GM18873 (cell line): ENCODE results near the gene AGT.
"Not testable (repeated sequence)": the region's sequence is repeated elsewhere in the genome, so short reads cannot be mapped to it uniquely, and the experiment has no call there.

Experiments
- ATAC-seq: cut with Tn5 transposase; IDR thresholded peaks from one replicate; pipeline ENCODE4 v1.9.1; 2021; ENCODE audit warnings: mild to moderate bottlenecking, moderate library complexity, moderate number of reproducible peaks; ENCODE audit not compliant: unreplicated experiment, low FRiP score

Gene AGT

DNA sequence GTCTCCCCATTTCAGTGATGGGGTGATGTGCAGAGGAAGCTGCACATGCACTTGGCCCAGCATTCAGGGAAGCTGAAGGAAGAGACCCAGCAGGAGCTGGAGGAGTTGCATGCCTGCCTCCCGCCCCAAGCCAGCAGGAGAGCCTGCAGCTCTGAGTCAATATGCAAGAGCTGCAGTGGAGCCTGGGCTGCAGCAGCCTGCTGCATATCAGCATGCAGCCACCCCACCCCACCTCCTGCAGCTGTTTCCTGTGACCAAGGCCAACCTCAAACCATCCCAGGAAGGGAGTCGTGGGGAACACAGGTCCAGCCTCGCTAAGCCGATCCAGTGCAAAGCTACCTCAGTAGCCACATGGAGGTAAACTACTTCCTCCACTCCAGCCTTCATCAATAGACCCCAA, 18.9 kb downstream of the AGT start:
- ATAC-seq: no peak

DNA sequence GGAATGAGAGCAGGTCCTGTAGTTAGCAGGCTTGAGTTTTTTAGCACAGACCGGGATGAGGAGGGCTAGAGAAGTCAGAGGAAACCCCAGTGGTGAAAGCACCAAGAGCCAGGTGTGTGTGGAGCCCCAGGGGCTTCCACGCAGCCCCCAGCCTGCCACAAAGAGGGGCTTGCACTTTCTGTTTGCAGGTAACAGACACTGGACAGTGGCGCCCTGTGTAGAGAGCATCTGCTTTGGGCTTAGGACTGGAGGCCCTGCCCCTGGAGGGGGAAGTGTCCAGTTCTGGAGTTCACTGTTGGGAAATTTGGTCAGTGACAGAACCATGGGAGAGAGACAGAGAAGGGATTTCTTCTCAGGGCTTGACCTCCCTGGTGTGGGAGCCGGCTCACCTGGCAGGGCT, 19.5 kb downstream of the AGT start:
- ATAC-seq: no peak

GRCh38 chr1:230693777-230694176, 20.1 kb downstream of the AGT start:
- no peak for ATAC-seq

DNA sequence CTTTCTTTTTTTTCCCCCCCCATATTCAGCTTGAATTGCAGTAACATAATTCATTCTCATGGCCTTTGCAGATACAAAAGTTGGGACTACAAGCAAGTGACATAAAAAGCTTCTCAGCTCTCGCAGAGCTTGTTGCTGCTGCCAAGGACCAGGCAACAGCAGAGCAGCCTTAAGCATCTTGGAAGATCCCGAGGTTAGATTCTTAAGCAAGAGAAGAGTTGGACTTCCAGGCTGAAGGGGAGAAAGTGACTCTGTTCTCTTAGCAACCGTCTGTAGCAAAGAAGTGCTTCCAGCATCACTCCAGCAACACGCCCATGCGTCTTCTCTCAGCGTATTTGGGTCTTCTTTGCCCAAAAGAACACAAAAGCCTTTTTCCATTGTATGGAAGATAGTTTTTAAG, 20.7 kb downstream of the AGT start:
- ATAC-seq: no peak

DNA sequence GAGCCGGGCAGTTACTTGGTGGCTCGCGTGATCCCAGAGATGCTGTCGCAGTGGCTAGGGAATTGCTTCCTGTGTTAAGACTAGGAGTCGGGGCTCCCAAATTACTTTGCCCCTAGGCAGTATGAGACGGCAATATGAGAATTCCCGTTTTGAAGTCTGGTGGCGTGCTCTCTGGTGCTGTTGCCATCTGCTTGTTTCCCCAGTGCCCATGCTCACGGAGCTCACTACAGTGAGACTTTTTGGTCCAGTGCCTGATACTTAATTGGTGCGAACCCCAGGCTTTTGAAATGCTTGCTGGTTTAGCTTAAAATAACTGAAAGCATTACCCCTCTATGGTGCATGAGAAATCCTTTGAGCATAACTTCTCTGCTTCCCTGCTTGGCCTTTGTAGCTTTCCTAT, 22.3 kb downstream of the AGT start:
- ATAC-seq: no peak

- ATAC-seq: no peak
Measured at GRCh38 chr1:230690101-230690500, 23.8 kb downstream of the AGT start.

DNA sequence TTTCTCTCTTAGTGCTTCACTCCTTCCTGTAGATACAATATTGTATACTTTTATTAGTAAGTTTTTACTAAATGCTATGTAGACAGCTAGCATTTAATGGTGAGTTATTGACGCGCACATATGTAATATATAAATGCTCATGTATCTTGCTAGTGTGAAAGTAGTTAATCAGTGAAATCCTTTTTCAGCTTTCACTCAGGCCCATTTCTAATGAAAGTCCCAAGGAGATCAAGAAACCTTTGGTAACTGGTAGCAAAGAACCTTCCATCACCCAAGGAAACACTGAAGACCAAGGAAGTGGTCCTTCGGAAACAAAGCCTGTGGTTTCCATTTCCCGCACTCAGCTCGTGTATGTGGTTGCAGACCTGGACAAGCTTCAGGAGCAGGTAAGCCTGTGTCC, 27.2 kb downstream of the AGT start:
- ATAC-seq: no peak

DNA sequence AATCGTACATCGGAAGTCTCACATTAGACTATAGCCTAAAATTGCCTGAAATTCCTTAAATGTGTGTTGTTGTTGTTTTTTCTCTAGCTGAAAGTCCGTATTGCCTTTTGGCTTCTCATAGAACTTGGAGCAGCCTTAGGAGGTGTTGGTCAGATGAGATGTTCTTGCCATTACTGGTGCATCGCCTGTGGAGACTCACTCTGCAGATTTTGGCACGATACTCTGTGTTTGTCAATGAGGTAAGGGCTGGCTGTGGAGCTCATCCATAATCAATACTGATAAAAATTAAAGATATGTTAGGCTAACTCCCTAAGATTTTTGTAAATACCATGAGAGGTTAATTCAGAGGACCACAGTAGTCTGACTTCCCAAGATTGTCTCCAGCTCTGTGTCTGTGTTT, 28.9 kb downstream of the AGT start:
- no peak for ATAC-seq

- ATAC-seq: no peak
Measured at GRCh38 chr1:230684146-230684545, 29.8 kb downstream of the AGT start.

- no peak for ATAC-seq
Measured at GRCh38 chr1:230682882-230683610, 30.9 kb downstream of the AGT start.

DNA sequence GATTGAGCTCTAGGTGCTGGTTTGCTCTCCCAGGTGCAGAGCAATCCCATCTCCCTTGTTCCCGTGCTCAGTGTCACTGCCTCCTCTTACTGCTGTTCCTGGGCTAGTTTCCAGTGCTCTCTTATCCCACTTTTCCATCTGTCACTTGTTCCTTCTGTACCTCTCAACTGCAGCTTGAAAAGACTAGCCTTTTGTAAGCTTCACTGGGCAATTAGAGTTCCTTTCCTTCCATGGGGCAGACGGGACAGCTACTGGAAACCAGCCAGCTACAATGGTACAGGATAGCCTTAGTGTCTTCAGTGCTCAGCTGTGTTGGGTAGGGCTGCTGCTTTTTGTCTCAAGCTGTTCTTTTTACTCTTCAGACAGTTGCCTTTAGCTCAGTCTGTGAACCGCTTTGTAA, 31.6 kb downstream of the AGT start:
- no peak for ATAC-seq

GRCh38 chr1:230681599-230681998, 32.3 kb downstream of the AGT start:
- no peak for ATAC-seq

DNA sequence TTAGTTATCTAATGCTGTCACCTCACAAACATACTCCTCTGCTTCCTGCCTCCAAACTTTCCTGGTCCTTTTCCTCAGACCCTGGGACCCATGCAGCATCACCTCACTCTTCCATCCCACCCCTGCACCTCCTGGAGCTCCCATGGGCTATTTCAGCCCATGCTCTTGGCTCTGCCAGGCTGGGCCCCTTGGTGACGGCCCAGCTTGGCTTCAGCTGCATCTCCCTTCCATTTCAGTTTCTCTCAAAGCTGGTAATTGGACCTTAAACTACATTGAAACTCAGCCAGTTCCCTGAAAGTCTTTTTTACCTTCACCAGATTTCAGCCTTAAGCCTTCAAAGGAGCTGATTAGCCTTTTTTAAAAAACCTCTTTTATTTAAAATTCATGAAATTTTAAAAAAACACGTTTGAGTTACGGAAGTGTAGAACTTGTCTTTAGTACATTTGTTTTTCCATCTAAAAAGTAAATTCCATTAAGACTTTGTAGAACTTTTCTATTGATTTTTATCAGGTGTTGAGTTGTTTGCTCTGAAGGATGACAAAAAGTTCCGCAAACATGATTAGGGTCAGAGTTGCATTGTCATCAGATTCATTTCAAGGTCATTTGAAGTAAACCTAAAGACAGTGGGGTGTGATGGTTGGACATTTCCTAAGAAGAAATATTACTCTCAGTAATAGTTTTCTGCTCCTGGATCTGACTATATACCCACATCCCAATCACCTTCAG, 33.5 kb downstream of the AGT start:
- ATAC-seq: no peak

GRCh38 chr1:230679825-230680224, 34.1 kb downstream of the AGT start:
- no peak for ATAC-seq

GRCh38 chr1:230679192-230679591, 34.7 kb downstream of the AGT start:
- no peak for ATAC-seq

DNA sequence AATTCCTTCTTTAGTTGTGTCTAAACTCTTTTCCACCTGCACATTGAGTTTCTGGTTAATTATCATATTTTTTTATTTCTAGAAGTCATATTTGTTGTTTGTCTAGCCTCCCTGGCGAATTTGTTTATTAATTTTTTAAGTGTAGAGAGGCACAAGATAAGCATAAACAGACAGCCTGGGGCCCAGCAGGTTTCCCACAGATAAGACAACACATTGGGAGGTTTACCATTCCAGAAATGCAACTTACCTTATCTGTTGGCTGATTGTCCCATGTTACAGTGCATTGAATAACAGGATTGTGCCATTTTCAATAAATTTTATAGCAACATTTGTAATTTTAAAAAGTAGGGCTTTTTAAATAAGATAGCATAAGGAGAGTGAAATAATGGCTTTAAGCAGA, 36.7 kb downstream of the AGT start:
- ATAC-seq: no peak

DNA sequence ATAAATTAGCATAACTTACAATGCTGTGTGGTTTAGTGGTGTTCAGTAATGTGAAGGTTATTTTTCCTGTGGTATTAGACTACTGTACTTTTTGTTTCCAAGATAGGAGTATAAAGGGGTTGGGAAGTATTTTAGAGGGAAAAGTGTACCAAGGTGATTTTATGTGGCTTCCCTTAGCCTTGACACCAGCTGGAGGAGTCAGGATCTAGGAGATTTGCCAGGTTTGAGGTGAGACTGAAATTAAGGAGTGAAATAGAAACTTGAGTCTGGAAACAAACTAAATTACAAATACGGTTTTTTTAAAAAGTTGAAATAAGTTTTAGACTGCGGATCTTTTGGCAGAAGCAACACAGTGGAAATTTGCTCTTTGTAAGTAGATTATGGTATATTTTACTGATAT, 39.3 kb downstream of the AGT start:
- ATAC-seq: no peak

- ATAC-seq: no peak
Measured at GRCh38 chr1:230669543-230669942, 44.4 kb downstream of the AGT start.

DNA sequence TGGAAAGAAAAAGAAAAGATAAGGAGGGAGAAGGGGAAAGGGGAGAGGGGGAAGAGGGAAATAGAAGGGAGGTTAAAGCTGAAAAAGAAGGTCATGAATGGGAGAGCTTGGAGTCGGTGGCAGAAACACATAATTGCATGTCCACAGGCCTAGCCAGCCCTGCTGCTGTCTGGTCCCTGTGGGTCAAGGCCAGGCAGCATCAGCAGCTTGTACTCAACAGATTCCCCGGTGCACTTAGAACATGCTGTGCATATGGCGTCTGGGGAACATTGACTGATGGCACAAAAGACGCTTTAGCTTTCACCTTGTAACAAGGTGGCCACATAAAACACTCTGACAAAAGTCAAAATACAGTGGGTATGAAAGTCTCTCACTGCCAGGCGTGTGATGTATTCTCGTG, 45.7 kb downstream of the AGT start:
- ATAC-seq: no peak

DNA sequence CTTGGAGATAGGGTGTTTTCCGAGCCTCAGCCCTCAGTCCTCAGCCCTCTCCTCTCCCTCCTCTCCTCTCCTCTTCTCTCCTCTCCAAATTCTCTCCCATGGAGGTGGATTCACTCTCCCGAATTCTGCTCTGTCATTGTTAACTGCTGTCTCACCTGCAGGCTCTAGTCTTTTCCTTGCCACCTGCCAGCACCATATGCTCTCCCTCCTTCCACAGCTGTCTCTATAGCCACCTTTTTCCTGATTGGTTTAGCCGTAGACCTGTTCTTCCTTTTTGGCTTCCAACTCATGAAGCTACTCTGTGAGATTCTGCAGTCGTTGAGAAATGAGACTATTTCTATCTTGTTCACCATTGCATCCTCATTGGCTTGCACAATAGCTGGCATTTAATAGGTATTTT, 51.9 kb downstream of the AGT start:
- ATAC-seq: no peak

DNA sequence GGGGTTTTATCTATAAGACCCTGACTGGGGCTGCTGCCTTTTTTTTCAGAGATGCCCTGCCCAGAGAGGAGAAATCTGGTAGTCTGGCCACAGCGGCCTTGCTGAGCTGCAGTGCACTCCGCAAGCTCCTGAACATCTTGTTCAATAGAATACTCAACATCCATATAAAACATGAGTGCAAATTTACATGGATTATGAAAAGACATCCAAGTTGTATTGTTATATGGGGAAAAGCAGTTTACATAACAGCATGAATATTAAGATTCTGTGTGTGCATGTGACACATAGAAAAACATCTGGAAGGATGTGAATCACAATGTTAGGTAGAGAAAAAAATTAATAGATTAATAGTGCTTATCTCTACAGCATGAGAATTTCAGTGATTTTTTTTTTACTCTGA, 55.2 kb downstream of the AGT start:
- no peak for ATAC-seq

GRCh38 chr1:230658103-230658502, 55.8 kb downstream of the AGT start:
- not testable (repeated sequence) for ATAC-seq
